ENCODE data around the gene ARTN.

ARTN gene

DNA sequence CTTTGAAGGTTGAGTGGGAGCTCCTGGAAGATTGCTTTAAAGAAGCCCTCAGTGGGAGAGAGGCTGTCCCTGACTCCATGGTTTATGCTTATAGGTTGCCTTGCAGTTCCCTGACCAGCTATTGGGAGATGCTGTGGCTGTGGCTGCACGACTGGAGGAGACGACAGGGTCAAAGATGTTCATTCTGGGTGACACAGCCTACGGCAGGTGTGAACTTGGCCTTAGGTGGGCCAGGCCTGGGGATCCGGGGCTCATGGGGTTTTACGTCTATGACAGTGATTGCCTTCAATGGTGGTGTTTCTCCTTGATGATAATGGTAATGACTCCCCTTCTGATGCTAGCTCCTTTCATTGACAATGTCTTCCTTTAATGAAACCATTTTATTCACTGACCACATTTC, 36.9 kb downstream of the ARTN start:
- no peak for DNase-seq (ENCODE audit: low read depth in 2 of 3, low spot score in 2 of 3)

DNA sequence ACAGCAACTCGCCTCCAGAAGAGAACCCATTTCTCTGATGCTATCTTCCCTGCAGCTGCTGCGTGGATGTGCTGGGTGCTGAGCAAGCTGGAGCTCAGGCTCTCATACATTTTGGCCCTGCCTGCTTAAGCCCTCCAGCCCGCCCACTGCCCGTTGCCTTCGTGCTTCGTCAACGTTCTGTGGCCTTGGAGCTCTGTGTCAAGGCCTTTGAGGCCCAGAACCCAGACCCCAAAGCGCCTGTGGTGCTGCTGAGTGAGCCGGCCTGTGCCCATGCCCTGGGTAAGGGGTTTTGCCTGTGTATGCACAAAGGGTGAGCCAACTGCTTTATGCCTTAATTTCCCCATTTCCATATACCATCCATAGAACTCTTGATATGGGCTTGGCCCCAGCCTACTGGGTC, 37.3 kb downstream of the ARTN start:
- DNase-seq (ENCODE audit: low read depth in 2 of 3, low spot score in 2 of 3), result no peak

DNA sequence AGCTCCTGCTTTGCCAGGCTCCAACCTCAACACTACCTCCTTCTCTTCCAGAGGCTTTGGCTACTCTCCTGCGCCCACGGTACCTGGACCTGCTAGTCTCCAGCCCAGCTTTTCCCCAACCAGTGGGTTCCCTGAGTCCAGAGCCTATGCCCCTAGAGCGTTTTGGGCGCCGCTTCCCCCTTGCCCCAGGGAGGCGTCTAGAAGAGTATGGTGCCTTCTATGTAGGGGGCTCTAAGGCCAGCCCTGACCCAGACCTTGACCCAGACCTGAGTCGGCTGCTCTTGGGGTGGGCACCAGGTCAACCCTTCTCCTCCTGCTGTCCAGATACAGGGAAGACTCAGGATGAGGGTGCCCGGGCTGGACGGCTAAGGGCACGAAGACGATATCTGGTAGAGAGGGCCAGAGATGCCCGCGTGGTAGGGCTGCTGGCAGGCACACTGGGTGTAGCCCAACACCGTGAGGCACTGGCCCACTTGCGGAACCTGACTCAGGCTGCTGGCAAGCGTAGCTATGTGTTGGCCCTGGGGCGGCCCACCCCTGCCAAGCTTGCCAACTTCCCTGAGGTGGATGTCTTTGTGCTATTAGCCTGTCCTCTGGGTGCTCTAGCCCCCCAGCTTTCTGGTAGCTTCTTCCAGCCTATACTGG, 37.9 kb downstream of the ARTN start:
- DNase-seq (ENCODE audit: low read depth in 2 of 3, low spot score in 2 of 3), result no peak

DNA sequence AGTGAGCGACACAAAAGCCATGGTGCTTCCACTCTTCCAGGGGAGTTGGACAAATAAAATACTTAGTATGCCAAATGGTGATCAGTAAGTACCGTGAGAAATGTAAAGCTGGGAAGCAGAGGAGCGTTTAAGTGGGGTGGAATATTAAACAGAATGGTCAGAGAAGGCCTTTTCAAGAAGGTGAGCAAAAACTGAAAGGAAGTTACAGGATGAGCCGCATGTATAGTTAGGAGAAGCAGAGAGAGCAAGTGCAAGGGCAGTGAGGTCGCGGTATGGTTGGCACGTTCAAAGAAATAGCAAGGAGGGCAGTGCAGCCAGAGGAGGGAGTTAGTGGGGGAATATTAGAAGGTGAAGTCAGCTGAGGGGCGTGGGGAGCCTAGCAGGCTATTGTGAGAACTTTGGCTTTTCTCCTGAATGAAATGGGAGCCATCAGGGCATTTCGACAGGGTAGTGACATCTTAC, 40.4 kb downstream of the ARTN start:
- DNase-seq (ENCODE audit: low read depth in 2 of 3, low spot score in 2 of 3), result no peak

DNA sequence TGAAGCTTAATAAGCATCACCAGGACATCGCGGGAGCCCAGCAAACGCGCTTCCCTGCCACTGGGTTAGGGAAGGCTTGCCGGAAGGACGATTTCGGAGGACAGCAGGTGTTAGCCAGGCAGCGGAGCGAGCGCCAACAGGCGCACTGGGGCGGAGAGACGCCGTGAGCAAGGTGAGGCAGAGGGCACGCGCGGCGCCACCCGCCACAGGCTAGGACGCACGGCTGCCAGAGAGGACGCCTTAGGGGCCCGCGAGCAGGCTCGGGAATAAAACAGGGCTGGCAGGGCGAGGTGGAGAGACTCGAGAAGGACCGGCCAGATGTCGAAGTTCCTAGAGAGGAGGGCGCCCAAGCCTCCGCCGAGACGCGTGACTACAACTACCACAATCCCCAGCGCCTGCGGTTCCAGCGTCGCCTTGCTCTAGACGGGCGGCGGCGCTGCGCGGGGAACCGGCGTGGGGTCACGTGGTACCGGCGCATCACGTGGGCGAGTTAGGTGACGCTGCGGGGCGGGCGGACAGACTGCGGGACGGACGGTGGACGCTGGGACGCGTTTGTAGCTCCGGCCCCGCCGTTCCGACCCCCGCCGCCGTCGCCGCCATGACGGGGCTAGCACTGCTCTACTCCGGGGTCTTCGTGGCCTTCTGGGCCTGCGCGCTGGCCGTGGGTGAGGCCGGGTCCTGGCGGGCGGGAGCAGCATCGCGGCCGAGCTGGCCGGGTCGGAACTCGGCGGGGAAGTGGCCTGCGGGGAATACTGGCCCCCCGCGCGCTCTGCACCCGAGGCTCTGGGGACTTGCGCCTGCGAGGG, 41.0 kb downstream of the ARTN start, which contains the start of gene ATP6V0B:
TSS of gene ATP6V0B (plus strand) at position 518 of the 806 bp plus-strand sequence. CDS start at position 599, 81 bp downstream.
- peak; percentile 88 to 94 (median 89) for DNase-seq (ENCODE audit: low read depth in 2 of 3, low spot score in 2 of 3)

DNA sequence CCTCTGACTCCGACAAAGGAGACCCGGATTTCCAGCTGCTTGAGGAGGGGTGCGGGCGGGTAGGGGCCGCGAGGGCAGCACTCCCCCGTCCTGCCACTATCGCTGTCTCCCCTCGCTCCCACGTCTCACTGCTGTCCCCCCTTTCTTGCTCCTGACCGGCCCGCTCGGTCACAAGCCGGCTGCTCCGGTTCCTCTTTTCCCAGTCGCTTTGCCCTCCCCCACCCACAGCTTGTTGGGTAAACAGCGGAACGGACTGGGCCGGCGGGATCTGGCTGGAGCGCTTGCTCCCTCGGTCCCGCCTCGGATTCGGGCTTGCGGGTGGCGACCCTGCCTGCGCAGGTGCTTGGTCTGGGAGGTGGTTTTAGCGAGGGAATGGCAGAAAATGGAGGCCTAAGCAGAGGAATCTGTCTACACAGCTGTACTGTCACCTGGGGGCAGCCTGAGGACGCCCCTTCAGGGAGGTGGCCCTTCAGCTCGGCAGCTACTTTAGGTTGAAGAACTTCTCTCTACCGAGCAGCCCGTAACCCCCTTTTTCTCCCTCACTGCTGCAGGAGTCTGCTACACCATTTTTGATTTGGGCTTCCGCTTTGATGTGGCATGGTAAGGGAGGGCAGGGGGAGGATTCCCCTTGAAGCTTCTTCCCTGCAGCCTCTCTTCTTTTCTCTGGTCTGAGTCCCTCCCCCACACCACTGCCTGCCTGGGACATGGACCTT, 41.8 kb downstream of the ARTN start:
- DNase-seq (ENCODE audit: low read depth in 2 of 3, low spot score in 2 of 3), result no peak

DNA sequence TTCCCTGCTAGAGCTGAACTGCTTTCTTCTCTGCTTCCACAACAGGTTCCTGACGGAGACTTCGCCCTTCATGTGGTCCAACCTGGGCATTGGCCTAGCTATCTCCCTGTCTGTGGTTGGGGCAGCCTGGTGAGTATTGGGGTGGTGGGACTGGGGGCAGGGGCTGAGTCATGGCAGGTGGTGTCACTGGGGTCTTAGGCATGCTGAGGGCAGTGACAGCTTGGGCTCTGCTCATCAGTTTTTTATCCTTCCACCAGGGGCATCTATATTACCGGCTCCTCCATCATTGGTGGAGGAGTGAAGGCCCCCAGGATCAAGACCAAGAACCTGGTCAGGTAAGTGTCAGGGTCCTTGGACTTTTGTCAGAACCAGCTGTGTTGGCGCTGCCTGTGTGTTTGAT, 42.4 kb downstream of the ARTN start:
- DNase-seq (ENCODE audit: low read depth in 2 of 3, low spot score in 2 of 3), result no peak

DNA sequence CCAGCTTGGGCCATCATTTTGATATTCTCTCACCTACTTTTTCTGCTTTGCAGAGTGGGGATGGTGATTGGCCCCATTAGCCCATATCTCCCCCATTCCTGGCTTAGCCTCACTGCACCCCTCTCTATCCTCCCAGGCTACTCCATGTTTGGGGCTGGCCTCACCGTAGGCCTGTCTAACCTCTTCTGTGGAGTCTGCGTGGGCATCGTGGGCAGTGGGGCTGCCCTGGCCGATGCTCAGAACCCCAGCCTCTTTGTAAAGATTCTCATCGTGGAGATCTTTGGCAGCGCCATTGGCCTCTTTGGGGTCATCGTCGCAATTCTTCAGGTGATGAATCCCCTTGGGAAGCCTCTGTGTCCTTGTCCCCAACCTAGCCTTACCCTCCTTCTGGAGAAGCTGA, 43.3 kb downstream of the ARTN start:
- no peak for DNase-seq (ENCODE audit: low read depth in 2 of 3, low spot score in 2 of 3)

DNA sequence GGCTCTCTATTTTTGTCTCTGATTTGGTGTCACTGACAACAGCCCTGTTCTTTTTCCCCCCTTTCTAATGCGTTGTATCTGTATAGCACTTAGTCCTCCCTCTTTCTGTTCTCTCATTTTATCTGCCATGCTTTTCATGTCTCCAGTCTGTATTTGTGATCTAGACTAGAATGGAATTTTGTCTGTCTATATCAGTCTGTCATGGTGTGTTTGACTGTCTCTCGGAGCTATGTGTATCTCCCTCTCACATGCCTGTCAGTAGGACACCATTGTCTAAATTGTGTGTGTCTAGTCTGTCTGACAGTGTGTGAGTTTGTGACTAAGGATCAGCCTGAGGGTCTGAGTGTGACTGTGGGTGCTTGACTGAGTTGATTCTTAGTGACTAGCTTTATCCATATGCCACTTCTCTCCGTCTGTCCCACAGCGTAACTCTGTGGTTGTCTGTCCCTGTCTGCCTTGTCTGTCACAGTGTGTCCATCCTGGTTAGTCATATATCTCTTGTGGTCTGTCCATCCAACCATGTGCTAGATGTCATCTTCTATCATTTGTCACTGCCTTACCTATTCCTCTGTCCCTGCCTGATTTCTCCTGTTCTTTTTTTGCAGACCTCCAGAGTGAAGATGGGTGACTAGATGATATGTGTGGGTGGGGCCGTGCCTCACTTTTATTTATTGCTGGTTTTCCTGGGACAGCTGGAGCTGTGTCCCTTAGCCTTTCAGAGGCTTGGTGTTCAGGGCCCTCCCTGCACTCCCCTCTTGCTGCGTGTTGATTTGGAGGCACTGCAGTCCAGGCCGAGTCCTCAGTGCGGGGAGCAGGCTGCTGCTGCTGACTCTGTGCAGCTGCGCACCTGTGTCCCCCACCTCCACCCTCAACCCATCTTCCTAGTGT, 44.0 kb downstream of the ARTN start:
- no peak for DNase-seq (ENCODE audit: low read depth in 2 of 3, low spot score in 2 of 3)

DNA sequence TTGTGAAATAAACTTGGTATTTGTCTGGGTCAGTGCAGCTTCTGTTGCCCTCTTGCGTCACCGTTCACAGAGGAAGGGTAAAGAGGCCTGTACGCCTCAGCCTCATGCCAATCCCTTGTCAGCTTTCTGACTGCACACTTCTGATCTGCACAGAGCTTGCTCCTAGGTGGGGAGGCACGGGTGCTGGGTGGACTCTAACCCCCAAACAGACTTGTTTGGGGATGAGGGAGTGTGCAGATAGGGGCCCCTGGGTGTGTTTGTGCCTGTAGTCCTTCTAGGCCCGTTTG, 44.6 kb downstream of the ARTN start:
- DNase-seq (ENCODE audit: low read depth in 2 of 3, low spot score in 2 of 3), result no peak

DNA sequence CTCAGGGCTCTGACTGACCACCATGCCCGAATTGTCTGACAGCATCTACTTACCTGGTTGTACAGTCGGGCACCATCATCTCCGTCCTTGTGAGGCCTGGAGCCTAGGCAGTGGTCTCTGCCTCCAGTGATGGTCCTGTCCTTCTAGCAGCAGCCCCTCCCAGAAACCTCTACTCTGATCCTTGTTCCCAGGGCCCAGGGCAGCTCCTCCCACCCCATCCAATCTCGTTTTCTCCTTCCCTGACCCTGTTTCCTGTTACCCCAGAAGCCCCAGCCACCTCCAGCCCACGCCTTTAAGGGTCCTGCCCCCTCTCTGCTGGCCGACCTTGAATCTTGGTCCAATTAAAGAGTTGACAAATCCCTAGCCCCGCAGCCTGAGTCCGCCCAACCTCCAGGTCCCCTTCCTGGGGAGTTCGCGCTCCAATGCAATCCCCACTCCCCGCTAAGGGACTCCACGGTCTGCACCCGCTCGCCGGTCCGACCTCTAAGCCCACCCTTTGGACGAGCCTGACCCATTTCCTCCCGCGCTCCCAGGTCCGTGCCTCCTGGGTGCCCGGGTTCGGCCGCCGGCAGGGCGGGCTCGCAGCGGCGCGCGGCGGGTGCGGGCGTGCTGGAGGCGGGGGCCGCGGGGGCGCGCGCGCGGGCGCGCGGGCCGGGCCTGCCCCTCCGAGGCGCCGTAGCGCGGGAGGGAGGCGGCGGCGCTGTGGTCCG, 45.1 kb downstream of the ARTN start, which contains the start of gene B4GALT2:
TSS of gene B4GALT2 (plus strand) at position 660 of the 710 bp plus-strand sequence. CDS start 1,951 bp downstream, outside the sequence.
- DNase-seq (ENCODE audit: low read depth in 2 of 3, low spot score in 2 of 3), result peak in 1 of 3 experiments; percentile 38

DNA sequence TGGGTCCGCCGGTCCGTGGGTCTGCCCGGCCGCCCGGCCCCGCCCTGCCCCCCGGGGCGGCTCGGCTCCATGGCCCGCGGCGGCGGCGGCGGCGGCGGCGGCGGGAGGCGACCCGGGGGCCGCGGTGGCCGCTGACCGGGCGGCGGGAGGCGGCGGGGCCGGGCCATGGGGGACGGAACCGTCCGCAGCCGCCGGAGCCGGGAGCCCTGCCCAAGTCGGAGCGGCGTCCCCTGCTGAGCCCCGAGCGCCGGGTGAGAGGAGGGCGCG, 45.6 kb downstream of the ARTN start:
- no peak for DNase-seq (ENCODE audit: low read depth in 2 of 3, low spot score in 2 of 3)

DNA sequence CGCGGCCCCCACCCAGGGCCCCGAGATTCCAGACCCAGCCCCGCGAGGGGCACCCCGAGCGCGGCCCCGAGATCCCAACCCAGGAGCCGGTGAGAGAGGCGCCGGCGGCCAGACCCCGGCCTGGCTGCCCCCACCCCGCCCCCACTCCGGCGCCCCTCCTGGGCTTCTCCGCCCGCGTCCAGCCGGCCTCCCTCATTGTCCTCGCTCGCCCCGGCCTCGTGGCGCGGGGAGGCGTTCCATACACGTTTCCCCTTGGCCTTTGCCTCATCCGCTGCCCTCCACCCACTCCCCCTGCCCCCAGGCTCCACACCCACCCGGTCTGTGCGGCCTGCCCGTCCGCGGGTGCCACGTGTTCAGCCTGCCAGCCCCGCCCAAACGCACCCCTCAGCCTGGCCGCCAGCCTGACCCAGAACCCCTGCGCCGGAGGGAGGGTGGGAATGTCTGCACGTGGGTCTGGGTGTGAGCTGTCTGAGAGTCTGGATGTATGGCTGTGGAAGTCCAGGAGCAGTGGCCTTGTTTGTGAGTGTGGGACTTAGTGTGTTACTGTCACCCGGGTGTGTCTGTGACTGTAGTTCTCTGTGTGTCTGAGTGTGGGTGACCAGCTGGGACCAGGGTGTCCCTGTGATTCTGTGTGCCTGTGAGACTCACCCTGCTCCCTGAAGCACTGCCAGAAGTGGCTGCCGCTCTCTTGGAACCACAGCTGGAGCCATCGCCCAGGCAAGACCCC, 46.1 kb downstream of the ARTN start:
- DNase-seq (ENCODE audit: low read depth in 2 of 3, low spot score in 2 of 3), result no peak

DNA sequence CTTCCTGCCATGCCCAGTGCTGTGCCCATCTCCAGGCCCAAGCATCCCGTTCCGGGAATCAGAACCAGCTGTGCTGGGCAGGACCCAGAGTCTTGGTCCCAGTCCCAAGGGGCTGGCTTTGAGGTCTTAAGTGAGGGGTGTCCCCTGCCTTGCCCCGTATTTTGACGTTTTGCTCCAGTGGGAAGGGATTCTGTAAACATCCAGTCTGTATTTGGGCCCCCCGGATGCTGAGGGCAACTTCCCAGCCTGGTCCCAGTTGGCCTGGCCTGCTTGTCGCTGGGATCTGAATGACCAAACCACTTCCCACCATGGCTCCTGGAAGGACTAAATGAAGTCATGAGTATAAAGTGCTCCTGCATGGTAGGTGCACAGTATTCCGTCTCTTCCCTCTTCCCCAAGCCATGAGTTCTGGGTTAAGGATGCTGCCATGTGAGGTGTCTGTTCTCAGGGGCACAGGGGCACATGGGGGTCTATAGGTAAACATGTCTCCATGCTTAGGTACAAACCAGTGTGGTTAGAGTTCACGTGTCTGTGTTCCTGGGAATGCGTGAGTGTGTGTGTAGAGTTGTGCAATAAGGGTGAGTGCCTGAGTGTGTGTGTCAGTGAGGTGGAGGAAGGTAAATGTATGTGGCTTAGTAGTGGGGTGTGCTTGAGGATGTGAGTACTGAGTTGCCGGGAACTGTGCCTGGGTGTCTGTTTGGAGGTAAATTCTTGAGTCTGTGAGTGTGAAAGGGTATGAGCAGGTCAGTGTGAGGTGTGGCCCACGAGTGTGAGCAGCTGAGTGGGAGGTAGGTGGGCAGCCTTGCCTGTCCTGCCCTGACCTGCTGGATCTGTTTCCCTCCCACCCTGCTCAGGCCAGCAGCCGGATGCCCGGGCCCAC, 46.9 kb downstream of the ARTN start:
- DNase-seq (ENCODE audit: low read depth in 2 of 3, low spot score in 2 of 3), result no peak

DNA sequence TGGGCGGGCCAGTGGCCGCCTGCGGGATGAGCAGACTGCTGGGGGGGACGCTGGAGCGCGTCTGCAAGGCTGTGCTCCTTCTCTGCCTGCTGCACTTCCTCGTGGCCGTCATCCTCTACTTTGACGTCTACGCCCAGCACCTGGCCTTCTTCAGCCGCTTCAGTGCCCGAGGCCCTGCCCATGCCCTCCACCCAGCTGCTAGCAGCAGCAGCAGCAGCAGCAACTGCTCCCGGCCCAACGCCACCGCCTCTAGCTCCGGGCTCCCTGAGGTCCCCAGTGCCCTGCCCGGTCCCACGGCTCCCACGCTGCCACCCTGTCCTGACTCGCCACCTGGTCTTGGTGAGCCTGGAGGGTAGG, 47.5 kb downstream of the ARTN start:
- no peak for DNase-seq (ENCODE audit: low read depth in 2 of 3, low spot score in 2 of 3)

DNA sequence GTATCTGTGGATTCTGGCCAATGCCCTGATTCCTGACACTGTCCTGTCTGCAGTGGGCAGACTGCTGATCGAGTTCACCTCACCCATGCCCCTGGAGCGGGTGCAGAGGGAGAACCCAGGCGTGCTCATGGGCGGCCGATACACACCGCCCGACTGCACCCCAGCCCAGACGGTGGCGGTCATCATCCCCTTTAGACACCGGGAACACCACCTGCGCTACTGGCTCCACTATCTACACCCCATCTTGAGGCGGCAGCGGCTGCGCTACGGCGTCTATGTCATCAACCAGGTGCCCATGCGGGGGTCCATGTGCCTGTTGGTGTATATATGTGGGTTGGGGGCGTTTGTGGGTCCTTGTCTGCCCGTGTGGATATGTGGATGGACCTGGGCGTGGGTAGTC, 48.0 kb downstream of the ARTN start:
- DNase-seq (ENCODE audit: low read depth in 2 of 3, low spot score in 2 of 3), result no peak

DNA sequence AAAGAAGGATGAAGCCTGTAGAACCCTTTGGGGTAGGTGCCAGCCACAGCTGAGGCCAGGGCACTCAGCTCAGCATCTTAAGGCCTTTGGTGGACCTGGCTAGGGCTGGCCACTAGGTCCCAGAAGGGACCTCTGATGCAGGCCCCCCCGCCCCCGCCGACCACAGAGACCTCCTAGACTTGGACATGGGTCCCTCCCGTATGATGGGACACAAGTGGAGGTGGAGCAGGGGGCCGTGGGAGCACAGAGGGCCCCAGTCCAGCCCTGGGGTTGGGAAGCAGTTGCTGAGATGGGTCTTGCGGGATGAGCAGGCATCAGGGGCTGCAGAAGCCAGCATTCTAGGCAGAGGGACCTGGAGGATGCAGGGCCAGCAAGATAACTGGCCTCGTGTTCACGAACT, 48.6 kb downstream of the ARTN start:
- no peak for DNase-seq (ENCODE audit: low read depth in 2 of 3, low spot score in 2 of 3)

DNA sequence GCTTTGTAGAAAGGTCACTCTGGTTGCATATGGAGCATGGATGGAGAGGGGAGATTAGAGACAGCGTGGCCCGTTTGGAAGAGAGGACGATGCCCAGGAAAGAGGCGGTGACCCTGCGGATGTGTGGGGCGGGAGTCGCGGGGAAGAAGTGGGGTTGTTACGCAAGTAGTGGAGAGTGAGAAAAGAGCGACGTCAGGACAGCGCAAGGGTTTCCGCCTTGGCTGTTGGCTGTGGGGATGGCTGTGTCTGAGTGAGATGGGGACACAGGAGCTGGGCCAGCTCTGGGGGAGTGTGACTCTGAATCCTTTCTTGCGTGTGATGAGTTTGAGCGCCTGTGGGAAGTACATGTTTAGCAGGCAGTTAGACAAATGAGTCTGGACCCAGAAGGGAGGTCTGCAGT, 49.2 kb downstream of the ARTN start:
- no peak for DNase-seq (ENCODE audit: low read depth in 2 of 3, low spot score in 2 of 3)

DNA sequence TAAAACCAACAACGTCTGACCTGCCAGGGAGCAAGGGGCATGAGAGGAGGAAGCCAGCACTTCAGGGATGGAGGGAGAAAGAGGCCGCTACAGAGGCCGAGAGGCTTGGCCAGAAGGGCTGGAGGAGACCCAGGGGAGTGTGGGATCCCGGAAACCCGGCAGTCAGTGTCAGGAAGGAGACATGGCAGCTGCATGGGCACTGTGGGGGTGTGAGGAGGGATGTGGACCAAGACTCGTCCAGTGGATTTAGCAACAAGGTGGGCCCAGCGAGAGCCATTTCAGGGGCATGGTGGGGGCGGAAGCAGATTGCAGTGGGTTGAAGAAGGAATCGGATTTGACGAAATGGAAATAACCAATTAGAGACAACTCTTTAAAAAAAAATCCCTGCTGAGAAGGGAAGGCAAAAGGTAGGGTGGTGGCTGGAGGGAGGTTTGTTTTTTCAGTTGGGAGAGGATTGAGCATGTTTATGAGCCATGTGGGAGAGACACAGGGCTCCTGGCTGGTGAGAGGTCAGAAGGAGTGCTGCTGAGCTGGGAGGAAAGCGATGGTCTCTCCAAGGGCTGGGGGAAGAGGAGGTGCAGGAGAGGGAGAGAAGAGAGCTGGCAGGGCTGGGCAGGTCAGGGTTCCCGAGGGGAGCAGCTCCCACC, 49.8 kb downstream of the ARTN start:
- no peak for DNase-seq (ENCODE audit: low read depth in 2 of 3, low spot score in 2 of 3)

Measured in activated CD8-positive, alpha-beta memory T cell treated with anti-CD3 and anti-CD28 coated beads for 48 hours (primary cell).